Measurements from ENCODE around the gene BAHCC1.
"Not testable (repeated sequence)": the region's sequence is repeated elsewhere in the genome, so short reads cannot be mapped to it uniquely, and the experiment has no call there.

Gene BAHCC1

GRCh38 chr17:81414756-81415516 is 19.7 kb downstream of the BAHCC1 start:
- no peak for DNase-seq

GRCh38 chr17:81415681-81416080 is 20.4 kb downstream of the BAHCC1 start:
- no peak for DNase-seq

- no peak for DNase-seq
Measured at GRCh38 chr17:81416612-81417011, 21.4 kb downstream of the BAHCC1 start.

- DNase-seq: no peak
Measured at GRCh38 chr17:81417049-81417878, 22.0 kb downstream of the BAHCC1 start.

- no peak for DNase-seq
Measured at GRCh38 chr17:81417879-81418709, 22.8 kb downstream of the BAHCC1 start.

- DNase-seq: no peak
Measured at GRCh38 chr17:81418710-81419318, 23.6 kb downstream of the BAHCC1 start.

- DNase-seq: no peak
Measured at GRCh38 chr17:81419319-81419885, 24.1 kb downstream of the BAHCC1 start.

- DNase-seq: no peak
Measured at GRCh38 chr17:81419886-81420768, 24.9 kb downstream of the BAHCC1 start.

GRCh38 chr17:81420769-81421462 is 25.7 kb downstream of the BAHCC1 start:
- no peak for DNase-seq

- no peak for DNase-seq
Measured at GRCh38 chr17:81422776-81423697, 27.8 kb downstream of the BAHCC1 start.

- DNase-seq: no peak
Measured at GRCh38 chr17:81423698-81424071, 28.4 kb downstream of the BAHCC1 start.

- no peak for DNase-seq
Measured at GRCh38 chr17:81424151-81425017, 29.1 kb downstream of the BAHCC1 start.

GRCh38 chr17:81425041-81425440 is 29.8 kb downstream of the BAHCC1 start:
- DNase-seq: not testable (repeated sequence)

GRCh38 chr17:81425716-81426392 is 30.6 kb downstream of the BAHCC1 start:
- DNase-seq: not testable (repeated sequence)

GRCh38 chr17:81426393-81427172 is 31.3 kb downstream of the BAHCC1 start:
- DNase-seq: no peak

- no peak for DNase-seq
Measured at GRCh38 chr17:81427173-81428120, 32.2 kb downstream of the BAHCC1 start.

Data from T-helper 9 cell (primary cell).